Prostate gland (tissue), 2 donors: ENCODE data around the gene NAP1L1. TPM values are rescaled to one million over a fixed set of nuclear protein-coding genes. Genes with fewer than 3 reads are reported as not detected.

Experiments used
- DNase-seq: peaks from one replicate; pipeline ENCODE4 v3.0.0-alpha.2; 2019; ENCODE audit warnings: low spot score
- H3K27ac ChIP-seq, 2 donors: fragments of 200-600 bp; sonication (generic); 2 replicates each; pipeline ENCODE4 v1.5.1; 2017 to 2019
- H3K27me3 ChIP-seq: fragments of 200-600 bp; sonication (generic); replicated peaks from 2 replicates; pipeline ENCODE4 v1.5.1; 2019; ENCODE audit not compliant: insufficient read depth
- H3K36me3 ChIP-seq, 2 donors: fragments of 200-600 bp; sonication (generic); 1 replicate in 1 of 2; 2 replicates in 1 of 2; pipeline versions ENCODE4 v1.5.1 to v1.8.1; 2017 to 2019
- H3K4me1 ChIP-seq: fragments of 200-600 bp; sonication (generic); replicated peaks from 2 replicates; pipeline ENCODE4 v1.5.1; 2019
- H3K4me3 ChIP-seq, 2 donors: fragments of 200-600 bp; sonication (generic); 2 replicates each; pipeline ENCODE4 v1.5.1; 2017 to 2019
- H3K9me3 ChIP-seq: fragments of 200-600 bp; sonication (generic); 2 replicates; pipeline ENCODE4 v1.5.1; 2017
- POLR2A ChIP-seq: fragments of 450-650 bp; IDR thresholded peaks from one replicate; pipeline ENCODE4 v1.6.1; 2016; ENCODE audit warnings: antibody characterized with exemption, mild to moderate bottlenecking
- POLR2AphosphoS5 ChIP-seq: sonication (generic); formaldehyde crosslinking; IDR thresholded peaks from one replicate; pipeline ENCODE4 v1.6.1; 2017; ENCODE audit warnings: antibody characterized with exemption
- WGBS: methylation state at CpG from one replicate; pipeline ENCODE4 v1.1.5; 2018; 5-methylcytosine and 5-hydroxymethylcytosine counted together
- intact Hi-C: fragments of 100-400 bp; cut with DNase I; formaldehyde crosslinking; loops from one replicate; pipeline ENCODE4 v1.14.2; 2022
- total RNA-seq, 2 donors: library from RNA; depleted of rRNA; stranded (reverse); fragments of >200 nt; gene quantifications; one replicate each; pipeline ENCODE4 v1.1.0, GENCODE V29; 2016
- TF ChIP-seq, protein P1 (sequence below), 4 experiments: fragments of 200-600 bp in 2 of 4; fragments of 450-650 bp in 2 of 4; sonication (generic) in 2 of 4; IDR thresholded peaks; 1 replicate in 3 of 4; 2 replicates in 1 of 4; pipeline ENCODE4 v1.5.1; 2016 to 2019; ENCODE audit warnings: antibody characterized with exemption in 4 of 4, mild to moderate bottlenecking in 2 of 4, moderate library complexity in 2 of 4

Gene NAP1L1
- total RNA-seq, 2 donors from 2014 or later = 223 to 325 TPM

DNA sequence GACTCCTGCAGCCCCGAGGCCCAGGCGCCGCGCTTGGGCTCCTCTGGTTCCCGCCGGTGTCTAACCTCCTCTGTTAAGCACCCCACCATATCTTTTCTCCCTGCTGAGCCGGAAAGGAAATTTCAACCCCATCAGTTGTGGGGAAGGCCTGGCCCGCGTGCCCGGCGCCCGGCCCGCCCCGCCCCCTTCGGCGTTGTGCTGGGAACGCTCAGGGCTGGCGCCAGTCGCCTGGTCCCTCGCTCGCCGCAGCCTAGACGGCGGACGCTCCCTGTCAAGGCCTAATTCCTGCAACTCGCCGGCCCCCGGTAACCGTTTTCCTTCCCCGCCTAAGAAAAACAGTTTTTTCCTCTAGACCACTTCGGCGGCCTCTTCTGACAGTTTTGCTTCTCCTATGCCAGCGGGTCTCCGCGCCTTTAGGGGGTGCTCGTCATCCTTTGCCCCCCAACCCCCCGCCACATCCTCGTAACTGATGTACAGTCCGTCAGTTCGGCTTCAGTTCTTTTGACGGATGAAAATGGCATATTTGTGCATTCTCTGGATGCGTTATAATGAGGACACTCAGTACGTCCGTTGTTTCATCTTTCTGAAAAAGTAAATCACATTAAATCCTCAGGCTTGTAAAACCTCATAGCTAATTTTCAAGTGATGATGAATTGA lies 506 bp upstream of the NAP1L1 start:
- Histone ChIP-seq H3K9me3 (no peaks in the 10 kb centered on the region), H3K4me3 (peak overlapping the region; percentile 76 to 94), H3K27ac (peak overlapping the region; percentile 96 to 99), H3K36me3 (no peaks in the 10 kb centered on the region), H3K27me3 (no peaks in the 10 kb centered on the region), H3K4me1 (no peaks in the 10 kb centered on the region)
- WGBS = under 1% methylated on average over 44 of the region's 44 CpGs
- DNase-seq = peak; percentile 78
- TF ChIP-seq POLR2AphosphoS5 = no peak
- TF ChIP-seq POLR2A = no peak
- TF ChIP-seq, protein P1, sequence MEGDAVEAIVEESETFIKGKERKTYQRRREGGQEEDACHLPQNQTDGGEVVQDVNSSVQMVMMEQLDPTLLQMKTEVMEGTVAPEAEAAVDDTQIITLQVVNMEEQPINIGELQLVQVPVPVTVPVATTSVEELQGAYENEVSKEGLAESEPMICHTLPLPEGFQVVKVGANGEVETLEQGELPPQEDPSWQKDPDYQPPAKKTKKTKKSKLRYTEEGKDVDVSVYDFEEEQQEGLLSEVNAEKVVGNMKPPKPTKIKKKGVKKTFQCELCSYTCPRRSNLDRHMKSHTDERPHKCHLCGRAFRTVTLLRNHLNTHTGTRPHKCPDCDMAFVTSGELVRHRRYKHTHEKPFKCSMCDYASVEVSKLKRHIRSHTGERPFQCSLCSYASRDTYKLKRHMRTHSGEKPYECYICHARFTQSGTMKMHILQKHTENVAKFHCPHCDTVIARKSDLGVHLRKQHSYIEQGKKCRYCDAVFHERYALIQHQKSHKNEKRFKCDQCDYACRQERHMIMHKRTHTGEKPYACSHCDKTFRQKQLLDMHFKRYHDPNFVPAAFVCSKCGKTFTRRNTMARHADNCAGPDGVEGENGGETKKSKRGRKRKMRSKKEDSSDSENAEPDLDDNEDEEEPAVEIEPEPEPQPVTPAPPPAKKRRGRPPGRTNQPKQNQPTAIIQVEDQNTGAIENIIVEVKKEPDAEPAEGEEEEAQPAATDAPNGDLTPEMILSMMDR (IDR thresholded peaks at IDR 0.05) = no peak
- intact Hi-C loops = loop anchor here (2.0 to 10.0 kb wide), 3 partner anchors 174 to 500 kb away; partner anchors contain the start of gene BBS10

DNA sequence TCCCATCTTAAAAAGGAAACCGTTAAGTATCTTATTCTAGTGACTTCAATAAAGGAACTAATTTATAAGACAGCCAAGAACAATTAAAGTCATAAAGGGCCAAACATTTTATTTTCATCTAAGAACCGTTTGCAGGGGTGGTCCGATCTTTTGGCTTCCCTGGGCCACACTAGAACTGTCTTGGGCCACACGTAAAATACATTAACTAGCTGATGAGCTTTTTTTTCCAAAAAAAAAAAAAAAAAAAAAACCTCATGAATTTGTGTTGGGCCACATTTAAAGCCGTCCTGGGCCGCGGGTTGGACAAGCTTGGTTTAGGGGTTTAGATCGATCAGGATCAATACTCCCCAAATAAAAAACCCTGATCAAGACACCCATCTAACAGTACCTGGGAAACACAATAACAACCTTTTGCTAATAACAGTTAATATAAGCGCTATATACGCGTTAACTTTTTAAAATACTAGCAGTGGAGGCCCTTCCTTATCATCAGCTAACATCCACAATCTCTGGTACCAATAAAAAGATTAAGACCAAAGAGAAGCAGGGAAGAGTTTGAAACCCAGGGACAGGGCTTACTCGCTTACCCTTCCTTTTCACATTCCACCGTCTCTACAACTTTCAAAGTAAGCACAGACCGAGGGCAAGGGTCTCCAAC lies 1.1 kb downstream of the NAP1L1 start:
- Histone ChIP-seq H3K27me3 (no peaks in the 10 kb centered on the region), H3K4me3 (peak overlapping the region; percentile 76 to 94), H3K36me3 (no peaks in the 10 kb centered on the region), H3K9me3 (no peaks in the 10 kb centered on the region), H3K4me1 (no peaks in the 10 kb centered on the region), H3K27ac (peak overlapping the region; percentile 96 to 99)
- no peak for TF ChIP-seq POLR2A
- TF ChIP-seq, protein P1 (IDR thresholded peaks at IDR 0.05) = no peak
- TF ChIP-seq POLR2AphosphoS5 = no peak
- no peak for DNase-seq
- 6% methylated on average over 14 of the region's 14 CpGs for WGBS
- intact Hi-C loops = loop anchor here (10.0 kb wide), 1 partner anchor 501 kb away; no protein-coding TSS in a partner anchor

DNA sequence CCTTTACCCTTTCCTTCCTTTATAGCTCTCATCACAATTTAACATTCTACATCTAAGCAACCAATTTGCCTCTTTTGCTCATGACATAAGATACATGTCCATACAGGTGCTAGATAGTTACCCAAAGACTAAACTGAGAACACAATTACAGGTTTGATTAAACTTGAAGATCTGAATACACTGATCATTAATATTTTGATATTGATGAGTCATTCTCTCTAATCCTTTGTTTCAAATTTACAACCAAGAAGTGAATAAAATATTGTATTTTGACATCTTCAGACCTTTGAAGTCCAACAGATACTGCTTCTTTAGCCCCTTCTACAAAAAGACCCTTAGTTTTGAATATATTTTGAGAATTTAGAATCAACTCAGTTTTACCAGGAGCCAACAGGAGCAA lies 2.6 kb downstream of the NAP1L1 start:
- no peak for DNase-seq
- intact Hi-C loops = loop anchor here (10.0 kb wide), 1 partner anchor 503 kb away; no protein-coding TSS in a partner anchor
- no peaks in the 10 kb centered on the region for H3K4me1 ChIP-seq

DNA sequence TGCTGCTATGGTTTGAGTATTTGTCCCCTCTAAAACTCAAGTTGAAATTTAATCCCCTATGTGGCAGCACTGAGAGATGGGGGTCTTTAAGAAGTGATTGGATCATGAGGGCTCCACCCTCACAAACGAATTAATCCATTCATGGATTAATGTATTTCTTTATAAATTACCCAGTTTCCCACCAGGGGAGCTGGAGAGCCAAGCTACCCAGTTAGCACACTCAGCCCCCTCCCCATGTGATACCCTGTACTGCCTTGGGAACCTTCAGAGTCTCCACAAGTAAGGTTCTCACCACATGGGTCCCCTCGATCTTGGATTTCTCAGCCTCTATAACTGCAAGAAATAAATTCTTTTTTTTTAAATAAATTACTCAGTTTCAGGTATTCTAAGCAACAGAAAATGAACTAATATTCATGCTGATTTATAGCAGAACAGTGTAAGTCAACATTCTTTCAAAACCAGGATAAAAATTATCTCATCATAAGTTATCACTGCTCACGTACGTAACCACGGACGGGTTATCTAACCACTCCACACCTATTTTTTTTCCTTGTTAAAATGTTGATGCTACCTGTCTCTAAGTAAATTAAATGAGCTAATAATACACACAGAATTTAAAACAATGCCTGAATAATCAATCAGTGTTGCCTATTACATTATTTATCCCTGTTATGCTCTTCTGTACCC lies 3.6 kb downstream of the NAP1L1 start:
- intact Hi-C loops = loop anchor here (10.0 kb wide), 1 partner anchor 504 kb away; no protein-coding TSS in a partner anchor
- Histone ChIP-seq H3K27ac (no peak overlapping the region), H3K36me3 (no peaks in the 10 kb centered on the region), H3K9me3 (no peaks in the 10 kb centered on the region), H3K4me3 (no peak overlapping the region), H3K4me1 (no peaks in the 10 kb centered on the region), H3K27me3 (no peaks in the 10 kb centered on the region)
- TF ChIP-seq POLR2A (no peak), POLR2AphosphoS5 (no peak)
- TF ChIP-seq, protein P1 (IDR thresholded peaks at IDR 0.05) = no peak
- WGBS = 86% methylated on average over 6 of the region's 6 CpGs
- no peak for DNase-seq

More for the DNA sequence above, 2.6 kb downstream of the NAP1L1 start:
- Histone ChIP-seq H3K27me3 (no peaks in the 10 kb centered on the region), H3K36me3 (no peaks in the 10 kb centered on the region), H3K9me3 (no peaks in the 10 kb centered on the region), H3K27ac (no peak overlapping the region), H3K4me3 (no peak overlapping the region)
- TF ChIP-seq, protein P1 (IDR thresholded peaks at IDR 0.05) = no peak
- TF ChIP-seq POLR2A (no peak), POLR2AphosphoS5 (no peak)
